Fibroblast of pulmonary artery (primary cell): ENCODE measurements around the gene C3orf52.

Experiments
- DNase-seq: peaks from one replicate; pipeline ENCODE4 v3.0.0-alpha.2; 2010; ENCODE audit warnings: low read depth
- H3K4me3 ChIP-seq: replicated peaks from 2 replicates; pipeline ENCODE4 v1.5.1; 2011; ENCODE audit warnings: low read depth, mild to moderate bottlenecking, control low read depth, low read length, moderate library complexity
- TF ChIP-seq, protein P1 (sequence below): IDR thresholded peaks from 2 replicates; pipeline ENCODE4 v1.5.1; 2011; ENCODE audit warnings: mild to moderate bottlenecking, control low read depth, low read length, inconsistent platforms; ENCODE audit errors: missing control alignments

Gene C3orf52

GRCh38 chr3:112136959-112137693 lies 50.9 kb downstream of the C3orf52 start:
- no peak overlapping the region for H3K4me3 ChIP-seq
- TF ChIP-seq, protein P1, sequence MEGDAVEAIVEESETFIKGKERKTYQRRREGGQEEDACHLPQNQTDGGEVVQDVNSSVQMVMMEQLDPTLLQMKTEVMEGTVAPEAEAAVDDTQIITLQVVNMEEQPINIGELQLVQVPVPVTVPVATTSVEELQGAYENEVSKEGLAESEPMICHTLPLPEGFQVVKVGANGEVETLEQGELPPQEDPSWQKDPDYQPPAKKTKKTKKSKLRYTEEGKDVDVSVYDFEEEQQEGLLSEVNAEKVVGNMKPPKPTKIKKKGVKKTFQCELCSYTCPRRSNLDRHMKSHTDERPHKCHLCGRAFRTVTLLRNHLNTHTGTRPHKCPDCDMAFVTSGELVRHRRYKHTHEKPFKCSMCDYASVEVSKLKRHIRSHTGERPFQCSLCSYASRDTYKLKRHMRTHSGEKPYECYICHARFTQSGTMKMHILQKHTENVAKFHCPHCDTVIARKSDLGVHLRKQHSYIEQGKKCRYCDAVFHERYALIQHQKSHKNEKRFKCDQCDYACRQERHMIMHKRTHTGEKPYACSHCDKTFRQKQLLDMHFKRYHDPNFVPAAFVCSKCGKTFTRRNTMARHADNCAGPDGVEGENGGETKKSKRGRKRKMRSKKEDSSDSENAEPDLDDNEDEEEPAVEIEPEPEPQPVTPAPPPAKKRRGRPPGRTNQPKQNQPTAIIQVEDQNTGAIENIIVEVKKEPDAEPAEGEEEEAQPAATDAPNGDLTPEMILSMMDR: peak; percentile 64
- DNase-seq: peak; percentile 57

DNA sequence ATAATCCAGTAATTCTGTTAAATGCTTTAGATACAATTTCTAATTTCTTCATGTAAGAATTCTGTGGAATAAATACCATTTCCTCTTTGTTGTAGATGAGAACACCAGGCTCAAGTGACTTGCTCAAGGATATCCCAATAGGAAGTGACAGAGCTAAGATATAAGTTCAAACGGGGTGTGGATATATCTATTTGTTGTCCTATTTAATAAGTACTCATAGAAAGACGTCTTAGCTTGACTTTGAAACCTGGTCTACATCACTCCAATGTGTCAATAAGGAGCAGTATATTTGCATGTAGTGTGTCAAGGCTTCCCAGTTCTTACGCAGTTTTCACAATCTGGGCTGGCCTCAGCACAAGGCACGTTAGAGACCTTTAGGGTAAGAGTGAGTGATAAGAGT lies 51.6 kb downstream of the C3orf52 start:
- no peak for DNase-seq
- TF ChIP-seq, protein P1: no peak
- no peak overlapping the region for H3K4me3 ChIP-seq

- H3K4me3 ChIP-seq: no peak overlapping the region
- DNase-seq: no peak
- TF ChIP-seq, protein P1: no peak
Observed at GRCh38 chr3:112138219-112138969, 52.2 kb downstream of the C3orf52 start.

- DNase-seq: no peak
- TF ChIP-seq, protein P1: no peak
- no peak overlapping the region for H3K4me3 ChIP-seq
Observed at GRCh38 chr3:112140584-112140983, 54.4 kb downstream of the C3orf52 start.

- TF ChIP-seq, protein P1: no peak
- no peak overlapping the region for H3K4me3 ChIP-seq
- no peak for DNase-seq
Observed at GRCh38 chr3:112141293-112141692, 55.1 kb downstream of the C3orf52 start.

- TF ChIP-seq, protein P1: no peak
- no peak for DNase-seq
- H3K4me3 ChIP-seq: no peak overlapping the region
Observed at GRCh38 chr3:112143251-112143650, 57.1 kb downstream of the C3orf52 start.
